Activated CD4-positive, alpha-beta T cell treated with anti-CD3 and anti-CD28 coated beads for 36 hours (primary cell): Measurements from ENCODE around the gene CLIP4. TPM values are rescaled to one million over a fixed set of nuclear protein-coding genes. Genes with fewer than 3 reads are reported as not detected.

Experiments
- ATAC-seq: fragments of 200-7000 bp; cut with Tn5 transposase; one replicate; pipeline ENCODE4 v1.10.0; 2021; ENCODE audit warnings: mild to moderate bottlenecking, moderate library complexity
- CTCF ChIA-PET: fragments of 350-600 bp; sonication (Branson Sonifier 250); formaldehyde crosslinking; loops from one replicate; lab custom pipeline; 2021; ENCODE audit warnings: antibody characterized with exemption; lab: Charles Lee
- POLR2A ChIA-PET: fragments of 350-600 bp; sonication (Branson Sonifier 250); formaldehyde crosslinking; loops from one replicate; lab custom pipeline; 2021; ENCODE audit warnings: antibody characterized with exemption, inconsistent platforms; lab: Charles Lee
- DNase-seq: peaks from one replicate; pipeline ENCODE4 v3.0.0-alpha.2; 2020
- H3K27ac Mint-ChIP-seq: one replicate; pipeline ENCODE4 v1.8.0; 2021; ENCODE audit warnings: mixed read lengths
- H3K27me3 Mint-ChIP-seq: one replicate; pipeline ENCODE4 v1.8.0; 2021; ENCODE audit warnings: mixed read lengths
- H3K36me3 Mint-ChIP-seq: one replicate; pipeline ENCODE4 v1.8.0; 2021; ENCODE audit warnings: low read depth, mixed read lengths
- H3K4me1 Mint-ChIP-seq: one replicate; pipeline ENCODE4 v1.8.0; 2021; ENCODE audit warnings: mixed read lengths
- H3K4me3 Mint-ChIP-seq: one replicate; pipeline ENCODE4 v1.8.0; 2021; ENCODE audit warnings: mild to moderate bottlenecking, moderate library complexity, mixed read lengths
- H3K9me3 Mint-ChIP-seq: one replicate; pipeline ENCODE4 v1.8.0; 2021; ENCODE audit warnings: low read depth, mixed read lengths
- intact Hi-C, 2 experiments: fragments of 100-400 bp; cut with DNase I in 1 of 2; cut with micrococcal nuclease in 1 of 2; formaldehyde crosslinking; loops; one replicate each; pipeline versions ENCODE4 v1.14.2 to v1.15.1; 2022 to 2024; cut with DNase I, micrococcal nuclease
- total RNA-seq, 2 experiments: library from RNA; stranded (reverse); gene quantifications; one replicate each; pipeline ENCODE4 v1.2.3, GENCODE V29; 2021

CLIP4 gene
- total RNA-seq, 2 experiments from 2014 or later, result 19.5 to 22.7 TPM

- peaks cover 29% of the 10 kb centered on the region for H3K36me3 Mint-ChIP-seq
- H3K4me1 Mint-ChIP-seq, result no peaks in the 10 kb centered on the region
- DNase-seq (no peak), ATAC-seq (no peak)
- no peaks in the 10 kb centered on the region for H3K9me3 Mint-ChIP-seq
- intact Hi-C loops, result no loop called here
- no peaks in the 10 kb centered on the region for H3K27me3 Mint-ChIP-seq
- no peak overlapping the region for H3K4me3 Mint-ChIP-seq
- no peak overlapping the region for H3K27ac Mint-ChIP-seq
- POLR2A ChIA-PET, result no interaction called here
- CTCF ChIA-PET, result no interaction called here
Measured at GRCh38 chr2:29165362-29166241, 50.4 kb downstream of the CLIP4 start.

GRCh38 chr2:29166242-29167039, 51.2 kb downstream of the CLIP4 start:
- Mint-ChIP-seq H3K27me3 (no peaks in the 10 kb centered on the region), H3K4me3 (no peak overlapping the region), H3K4me1 (no peaks in the 10 kb centered on the region), H3K27ac (no peak overlapping the region), H3K36me3 (peaks cover 24% of the 10 kb centered on the region), H3K9me3 (no peaks in the 10 kb centered on the region)
- DNase-seq, result no peak
- ATAC-seq, result no peak
- intact Hi-C loops, result no loop called here
- POLR2A ChIA-PET, result no interaction called here
- CTCF ChIA-PET, result interaction anchor here (0.6 kb wide), 1 partner anchor 108 kb away, joined by 3 read pairs; no protein-coding TSS in a partner anchor

GRCh38 chr2:29174937-29175336, 59.7 kb downstream of the CLIP4 start:
- Mint-ChIP-seq H3K36me3 (peaks cover 22% of the 10 kb centered on the region), H3K9me3 (no peaks in the 10 kb centered on the region), H3K4me1 (peaks cover 4% of the 10 kb centered on the region), H3K27me3 (no peaks in the 10 kb centered on the region), H3K27ac (no peak overlapping the region), H3K4me3 (no peak overlapping the region)
- ATAC-seq (no peak), DNase-seq (no peak)
- ChIA-PET CTCF (interaction anchor here (0.7 to 1.5 kb wide), 2 partner anchors 45 to 119 kb away, joined by 3 read pairs; no protein-coding TSS in a partner anchor), POLR2A (no interaction called here)
- intact Hi-C loops, result no loop called here

GRCh38 chr2:29175338-29175737, 60.1 kb downstream of the CLIP4 start:
- ATAC-seq, result no peak
- peaks cover 6% of the 10 kb centered on the region for H3K4me1 Mint-ChIP-seq
- DNase-seq, result no peak
- no peak overlapping the region for H3K4me3 Mint-ChIP-seq
- intact Hi-C loops, result no loop called here
- no peaks in the 10 kb centered on the region for H3K9me3 Mint-ChIP-seq
- H3K36me3 Mint-ChIP-seq, result peaks cover 19% of the 10 kb centered on the region
- no peaks in the 10 kb centered on the region for H3K27me3 Mint-ChIP-seq
- H3K27ac Mint-ChIP-seq, result no peak overlapping the region
- POLR2A ChIA-PET, result no interaction called here
- CTCF ChIA-PET, result interaction anchor here (0.7 to 1.5 kb wide), 2 partner anchors 45 to 120 kb away, joined by 3 read pairs; no protein-coding TSS in a partner anchor

- DNase-seq (no peak), ATAC-seq (no peak)
- Mint-ChIP-seq H3K27me3 (no peaks in the 10 kb centered on the region), H3K9me3 (no peaks in the 10 kb centered on the region), H3K36me3 (peaks cover 18% of the 10 kb centered on the region), H3K4me1 (peaks cover 6% of the 10 kb centered on the region), H3K27ac (no peak overlapping the region), H3K4me3 (no peak overlapping the region)
- ChIA-PET POLR2A (no interaction called here), CTCF (interaction anchor here (1.0 kb wide), 1 partner anchor 104 kb away, joined by 3 read pairs; no protein-coding TSS in a partner anchor)
- intact Hi-C loops, result no loop called here
Measured at GRCh38 chr2:29182334-29182733, 67.1 kb downstream of the CLIP4 start.

GRCh38 chr2:29182920-29183319, 67.7 kb downstream of the CLIP4 start:
- POLR2A ChIA-PET, result no interaction called here
- Mint-ChIP-seq H3K36me3 (peaks cover 24% of the 10 kb centered on the region), H3K4me1 (peaks cover 9% of the 10 kb centered on the region), H3K4me3 (no peak overlapping the region), H3K9me3 (peaks cover 4% of the 10 kb centered on the region), H3K27ac (no peak overlapping the region), H3K27me3 (no peaks in the 10 kb centered on the region)
- intact Hi-C loops, result no loop called here
- DNase-seq (no peak), ATAC-seq (no peak)
- CTCF ChIA-PET, result interaction anchor here (1.0 kb wide), 1 partner anchor 10 kb away, joined by 4 read pairs; no protein-coding TSS in a partner anchor

GRCh38 chr2:29184531-29184930, 69.3 kb downstream of the CLIP4 start:
- Mint-ChIP-seq H3K27me3 (no peaks in the 10 kb centered on the region), H3K27ac (no peak overlapping the region), H3K36me3 (peaks cover 27% of the 10 kb centered on the region), H3K9me3 (peaks cover 4% of the 10 kb centered on the region), H3K4me3 (no peak overlapping the region), H3K4me1 (peaks cover 20% of the 10 kb centered on the region)
- no peak for DNase-seq
- ChIA-PET CTCF (no interaction called here), POLR2A (no interaction called here)
- intact Hi-C loops, result no loop called here
- ATAC-seq, result no peak

GRCh38 chr2:29186817-29187216, 71.6 kb downstream of the CLIP4 start:
- ATAC-seq, result no peak
- ChIA-PET CTCF (interaction anchor here (0.7 kb wide), 1 partner anchor 487 kb away, joined by 3 read pairs; no protein-coding TSS in a partner anchor), POLR2A (no interaction called here)
- H3K27me3 Mint-ChIP-seq, result no peaks in the 10 kb centered on the region
- no peak for DNase-seq
- intact Hi-C loops, result no loop called here
- no peak overlapping the region for H3K27ac Mint-ChIP-seq
- H3K4me3 Mint-ChIP-seq, result no peak overlapping the region
- H3K9me3 Mint-ChIP-seq, result peaks cover 4% of the 10 kb centered on the region
- peaks cover 23% of the 10 kb centered on the region for H3K36me3 Mint-ChIP-seq
- peaks cover 17% of the 10 kb centered on the region for H3K4me1 Mint-ChIP-seq

GRCh38 chr2:29187926-29188325, 72.7 kb downstream of the CLIP4 start:
- Mint-ChIP-seq H3K36me3 (peaks cover 21% of the 10 kb centered on the region), H3K27ac (no peak overlapping the region), H3K4me1 (peaks cover 17% of the 10 kb centered on the region), H3K4me3 (no peak overlapping the region), H3K27me3 (no peaks in the 10 kb centered on the region), H3K9me3 (peaks cover 4% of the 10 kb centered on the region)
- ATAC-seq, result no peak
- POLR2A ChIA-PET, result no interaction called here
- intact Hi-C loops, result no loop called here
- CTCF ChIA-PET, result no interaction called here
- DNase-seq, result no peak

GRCh38 chr2:29189052-29189451, 73.8 kb downstream of the CLIP4 start:
- no peak overlapping the region for H3K27ac Mint-ChIP-seq
- ATAC-seq (peak; percentile 60), DNase-seq (peak; percentile 33)
- intact Hi-C loops, result no loop called here
- H3K4me3 Mint-ChIP-seq, result no peak overlapping the region
- peaks cover 17% of the 10 kb centered on the region for H3K4me1 Mint-ChIP-seq
- H3K9me3 Mint-ChIP-seq, result peaks cover 4% of the 10 kb centered on the region
- ChIA-PET CTCF (interaction anchor here (0.6 kb wide), 1 partner anchor 85 kb away, joined by 3 read pairs; no protein-coding TSS in a partner anchor), POLR2A (no interaction called here)
- no peaks in the 10 kb centered on the region for H3K27me3 Mint-ChIP-seq
- H3K36me3 Mint-ChIP-seq, result peaks cover 21% of the 10 kb centered on the region

- POLR2A ChIA-PET, result no interaction called here
- peaks cover 4% of the 10 kb centered on the region for H3K9me3 Mint-ChIP-seq
- H3K4me1 Mint-ChIP-seq, result peaks cover 20% of the 10 kb centered on the region
- H3K27ac Mint-ChIP-seq, result no peak overlapping the region
- CTCF ChIA-PET, result no interaction called here
- ATAC-seq, result no peak
- H3K36me3 Mint-ChIP-seq, result peaks cover 12% of the 10 kb centered on the region
- no peaks in the 10 kb centered on the region for H3K27me3 Mint-ChIP-seq
- no peak for DNase-seq
- no peak overlapping the region for H3K4me3 Mint-ChIP-seq
- intact Hi-C loops, result no loop called here
Measured at GRCh38 chr2:29191817-29192216, 76.6 kb downstream of the CLIP4 start.
